GM18526 (cell line): ENCODE results near the gene FER.

Experiments used
- POLR2A ChIP-seq: IDR thresholded peaks from 3 replicates; pipeline ENCODE4 v1.6.1; 2011; ENCODE audit not compliant: insufficient read length; ENCODE audit errors: extremely low read depth

Gene FER

DNA sequence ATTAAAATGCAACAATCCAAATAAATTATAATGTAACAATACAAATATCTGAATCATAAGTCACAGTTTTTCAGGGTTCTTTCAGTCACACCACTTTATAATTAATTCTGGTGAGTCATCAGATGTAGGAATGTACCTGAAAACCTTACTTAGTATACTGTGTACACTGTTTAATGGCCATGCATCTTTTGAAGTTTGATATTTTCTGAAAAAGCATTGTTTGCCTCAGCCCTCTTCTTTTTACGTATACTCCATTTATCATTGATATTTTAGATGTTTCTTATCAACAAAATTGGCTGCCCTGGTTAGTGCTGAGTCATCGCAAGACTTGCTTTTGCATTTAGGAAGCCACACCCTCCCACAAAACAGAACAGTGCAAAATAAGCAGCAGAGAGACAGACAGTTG is 443.5 kb downstream of the FER start:
- TF ChIP-seq POLR2A = no peak

DNA sequence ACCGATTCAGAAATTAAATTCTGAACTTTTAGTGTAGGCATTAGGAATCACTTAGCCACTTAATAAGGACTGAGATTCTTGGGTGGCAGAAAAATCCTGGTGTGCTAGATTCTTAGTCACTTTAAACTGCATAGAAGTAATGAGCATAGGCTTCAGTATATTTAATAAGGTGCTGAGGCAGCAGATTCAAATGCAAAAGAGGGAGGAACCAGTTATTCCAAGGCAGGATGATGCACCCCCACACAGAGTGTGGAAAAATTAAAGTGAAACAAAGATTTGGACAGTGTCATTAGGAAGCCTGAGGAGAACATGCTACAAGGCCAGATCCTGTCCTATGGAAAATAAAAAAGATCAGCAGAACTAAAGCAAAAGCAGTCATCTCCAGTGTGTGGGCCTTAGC is 444.3 kb downstream of the FER start:
- no peak for TF ChIP-seq POLR2A

- TF ChIP-seq POLR2A = no peak
These were observed 445.0 kb downstream of the FER start for GRCh38 chr5:109192555-109193281.

DNA sequence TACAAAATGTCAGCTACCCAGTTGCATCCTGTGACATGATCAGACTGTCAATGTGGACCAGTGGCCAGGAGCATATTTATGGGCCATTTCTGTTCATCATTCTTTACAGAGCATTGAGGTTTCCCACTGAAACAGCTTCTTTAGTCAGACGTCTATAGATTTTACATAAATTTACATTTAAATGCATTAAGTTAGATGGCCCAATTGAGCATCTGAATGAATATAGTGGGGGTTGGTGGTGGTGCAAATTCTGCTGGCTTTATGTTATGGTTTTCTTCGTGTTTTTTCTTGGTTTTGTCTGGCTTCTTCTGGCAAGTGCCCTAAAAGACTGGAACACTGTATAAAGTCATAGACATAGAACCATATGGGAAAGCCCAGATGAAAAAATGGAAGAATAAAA is 448.0 kb downstream of the FER start:
- TF ChIP-seq POLR2A = no peak

GRCh38 chr5:109196087-109196822 is 448.6 kb downstream of the FER start:
- TF ChIP-seq POLR2A = no peak

GRCh38 chr5:109196823-109197160 is 449.1 kb downstream of the FER start:
- TF ChIP-seq POLR2A = no peak

DNA sequence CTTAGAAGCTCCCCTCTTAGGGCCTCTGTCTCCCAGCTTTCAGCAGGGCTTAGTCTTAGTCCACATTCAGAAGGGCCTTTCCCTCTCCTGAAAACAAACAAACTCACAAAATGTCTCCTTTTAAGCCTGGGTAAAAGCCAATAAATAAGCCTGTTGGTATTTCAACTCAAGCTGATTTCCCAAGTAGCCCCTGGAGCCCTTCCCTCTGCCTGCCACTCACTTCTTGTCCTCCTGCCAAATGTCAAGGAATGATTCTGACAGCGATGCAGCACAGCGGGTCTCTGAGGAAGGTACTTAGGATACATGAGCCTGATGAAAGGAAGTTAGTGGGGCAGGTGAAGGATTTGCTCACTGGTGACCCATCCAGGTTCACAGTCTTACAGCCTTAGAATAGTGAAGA is 451.6 kb downstream of the FER start:
- TF ChIP-seq POLR2A = no peak

DNA sequence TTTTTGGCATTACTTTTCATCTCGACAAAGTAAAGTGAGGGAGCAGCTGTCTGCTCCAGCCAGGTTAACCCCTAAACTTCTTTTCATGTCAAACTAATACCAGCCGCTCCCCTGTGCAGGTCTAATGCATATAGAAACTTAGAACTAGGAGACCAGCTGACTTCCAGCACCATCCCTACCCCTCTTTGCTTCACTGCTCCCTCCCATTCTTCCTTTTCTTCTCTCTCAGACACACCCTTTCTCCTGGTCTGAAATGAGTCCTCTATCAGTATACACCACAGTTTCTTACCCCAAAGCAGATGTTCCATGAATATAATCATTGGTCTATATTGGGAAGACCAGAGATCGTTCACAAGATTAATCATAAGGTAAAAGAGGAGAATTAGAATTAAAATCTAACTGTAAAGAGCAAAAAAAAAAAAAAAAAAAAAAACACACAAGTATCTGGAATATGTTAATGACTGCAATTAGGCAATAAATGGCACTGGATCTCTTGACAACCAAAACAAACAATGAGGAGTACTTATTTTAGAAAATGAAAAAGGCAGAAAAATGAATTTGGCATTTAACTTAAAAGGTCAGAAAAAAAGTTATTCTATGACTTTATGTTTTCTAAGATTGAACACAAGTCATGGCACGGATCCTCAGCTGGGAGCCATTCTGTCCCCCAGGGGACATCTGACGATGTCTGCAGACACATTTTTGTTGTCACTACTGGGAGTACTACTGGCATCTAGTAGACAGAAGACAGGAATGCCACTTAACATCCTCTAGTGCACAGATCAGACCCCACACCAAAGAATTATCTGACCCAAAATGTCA is 452.3 kb downstream of the FER start:
- no peak for TF ChIP-seq POLR2A

DNA sequence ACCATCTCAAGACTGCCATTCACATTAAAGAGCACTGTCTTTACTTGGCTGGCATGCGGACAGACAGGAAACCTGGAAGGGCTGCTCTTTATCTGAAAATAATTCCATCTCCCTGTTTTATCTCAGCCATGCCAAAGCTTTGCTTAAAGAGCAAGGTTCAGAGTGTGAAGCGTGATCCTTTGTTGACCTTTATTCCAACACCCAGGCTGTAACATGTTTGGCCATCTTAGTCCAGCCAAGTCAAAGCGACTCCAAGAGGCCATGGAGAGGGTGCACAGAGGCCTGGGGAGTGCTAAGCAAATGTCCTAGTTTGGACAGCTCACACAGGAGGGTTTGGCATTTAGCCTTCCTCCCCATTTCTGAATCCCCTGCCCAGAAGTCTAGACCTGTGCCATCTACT is 467.3 kb downstream of the FER start:
- no peak for TF ChIP-seq POLR2A

DNA sequence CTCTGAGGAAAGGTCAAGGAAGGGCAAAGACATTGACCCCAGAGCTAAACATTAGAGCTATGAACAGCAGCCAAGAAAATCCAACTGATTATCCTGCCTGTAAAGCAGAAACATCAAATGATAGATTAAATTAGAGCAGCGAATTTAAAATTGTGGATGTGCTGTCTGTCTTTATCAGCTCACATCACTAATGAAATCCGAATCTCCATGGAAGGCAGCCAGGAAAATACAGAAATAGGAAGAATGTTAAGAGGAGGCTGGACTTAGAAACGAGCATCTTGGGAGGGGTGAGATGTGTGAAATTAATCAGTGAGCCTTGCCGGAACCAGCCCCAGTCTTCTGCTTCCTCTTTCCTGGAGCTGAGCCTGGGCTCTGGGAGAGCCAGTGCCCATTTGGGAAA is 471.1 kb downstream of the FER start:
- TF ChIP-seq POLR2A = no peak

DNA sequence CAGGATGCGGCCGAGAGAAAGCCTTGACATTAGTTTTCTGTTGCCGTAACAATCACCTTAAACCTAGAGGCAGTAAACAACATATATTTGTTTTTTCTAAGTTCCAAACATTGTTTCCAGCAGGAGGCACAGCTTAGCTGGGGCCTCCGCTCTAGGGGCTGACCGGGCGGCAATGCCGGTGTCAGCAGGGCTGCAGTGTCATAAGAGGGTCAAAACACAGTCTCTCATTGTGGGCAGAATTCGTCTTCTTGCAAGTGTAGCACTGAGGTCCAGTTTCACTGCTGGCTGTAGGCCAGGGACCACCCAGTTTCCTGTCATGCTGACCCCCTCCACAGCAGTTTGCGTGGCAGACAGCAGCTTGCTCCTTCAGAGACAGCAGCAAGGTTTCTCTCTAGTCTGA is 475.8 kb downstream of the FER start:
- TF ChIP-seq POLR2A = no peak

- no peak for TF ChIP-seq POLR2A
These were observed 476.7 kb downstream of the FER start for GRCh38 chr5:109224276-109224882.

DNA sequence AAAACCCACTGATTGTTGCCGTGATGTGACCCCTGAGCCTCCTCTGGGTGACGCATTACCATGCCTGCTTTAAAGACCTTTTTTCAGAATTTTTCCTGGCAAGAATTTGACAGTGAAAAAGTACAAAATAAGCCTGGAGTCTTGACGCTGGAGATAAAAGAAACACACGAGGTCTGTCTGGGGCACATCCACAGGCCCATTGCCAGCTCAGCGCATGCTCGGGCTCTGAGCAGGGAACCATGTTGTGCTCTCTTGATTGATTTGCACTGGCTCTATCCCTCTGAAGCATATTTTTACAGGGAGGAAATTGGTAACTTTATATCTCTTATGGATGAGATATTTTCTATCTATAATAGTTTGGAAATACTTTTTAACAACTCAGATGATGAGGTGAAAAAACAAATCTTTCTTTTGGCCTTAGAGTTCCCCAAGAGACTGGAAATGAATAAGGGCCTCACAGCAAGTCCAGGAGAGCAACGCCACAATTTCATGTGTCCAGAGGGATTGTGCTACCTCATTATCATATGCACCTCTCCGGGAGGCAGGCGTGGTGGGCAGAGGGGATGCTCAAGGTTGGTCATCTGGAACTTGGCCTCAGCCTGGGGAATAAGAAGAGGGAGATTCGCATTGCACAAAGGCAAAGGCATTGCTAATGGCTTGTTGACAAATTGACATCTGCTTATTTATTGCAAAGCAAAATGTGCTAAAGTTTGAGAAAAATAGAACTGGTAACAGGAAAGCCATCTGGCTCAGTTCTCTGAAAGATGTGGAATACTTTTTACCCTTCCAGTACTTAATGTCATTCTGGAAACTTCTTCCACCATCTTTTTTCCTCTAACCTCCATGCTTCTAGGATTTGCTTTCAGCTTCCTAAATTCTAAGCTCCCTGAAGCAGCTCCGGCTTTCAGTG is 478.3 kb downstream of the FER start:
- no peak for TF ChIP-seq POLR2A

GRCh38 chr5:109230369-109230768 is 482.7 kb downstream of the FER start:
- no peak for TF ChIP-seq POLR2A

DNA sequence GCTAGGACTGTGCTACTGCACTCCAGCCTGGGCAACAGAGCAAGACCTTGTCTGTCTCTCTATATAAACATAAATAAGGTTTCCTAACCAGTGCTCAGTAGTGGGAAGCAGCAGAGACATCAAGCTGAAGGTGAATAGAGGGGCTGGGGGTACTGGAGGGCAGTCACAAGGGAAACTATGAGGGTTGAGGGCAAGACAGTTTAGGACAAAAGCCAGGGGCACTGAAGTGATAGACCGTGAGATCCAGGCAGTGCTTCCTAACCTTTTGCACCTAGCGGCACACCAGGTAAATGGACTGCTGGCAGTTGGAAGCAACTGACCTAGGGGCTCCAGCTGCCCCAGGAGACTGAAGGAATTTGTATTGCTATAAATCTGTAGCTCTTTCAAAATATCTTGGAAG is 483.6 kb downstream of the FER start:
- no peak for TF ChIP-seq POLR2A

DNA sequence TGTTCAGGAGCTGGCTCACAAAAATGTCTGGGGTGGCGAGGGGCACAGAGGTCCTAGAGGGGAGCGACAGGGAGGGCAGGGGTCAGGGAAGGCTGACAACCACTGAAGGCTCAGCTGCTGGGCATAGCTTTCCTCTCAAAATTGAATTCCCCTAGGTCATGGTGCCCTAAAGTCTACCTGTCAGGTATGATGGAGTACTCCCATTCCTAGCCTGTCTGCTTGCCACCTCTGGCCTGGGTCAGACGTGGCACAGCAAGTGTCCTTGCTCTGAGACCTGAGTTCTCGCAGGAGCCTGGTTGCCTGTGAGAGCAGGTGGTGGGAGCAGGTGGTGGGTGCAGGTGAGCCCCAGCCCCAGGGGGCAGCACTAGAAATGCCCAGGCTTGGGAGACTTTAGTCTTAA is 486.7 kb downstream of the FER start:
- TF ChIP-seq POLR2A = no peak
